Calu3 (cell line): Measurements from ENCODE around the gene LSM14A. TPM values are rescaled to one million over a fixed set of nuclear protein-coding genes. Genes with fewer than 3 reads are reported as not detected.
A peak's percentile ranks its signal among the peaks of the same experiment; 100 is the strongest.

Experiments used
- Bru-seq: library from RNA; stranded (reverse); fragments of 400-500 nt; gene quantifications from one replicate; lab custom pipeline; 2021; lab: Mats Ljungman, UMichigan
- BruChase-seq, 2 experiments: library from RNA; stranded (reverse); fragments of 400-500 nt; gene quantifications; one replicate each; lab custom pipeline; 2021; lab: Mats Ljungman, UMichigan
- BruUV-seq: library from RNA; stranded (reverse); fragments of 400-500 nt; replicated peaks from 2 replicates; lab custom pipeline; 2021; lab: Mats Ljungman, UMichigan
- CTCF ChIA-PET: fragments of 300-600 bp; sonication (Branson Sonifier 250); formaldehyde crosslinking; loops from one replicate; lab custom pipeline; 2022; ENCODE audit warnings: antibody characterized with exemption; lab: Charles Lee
- DNase-seq: peaks from one replicate; pipeline ENCODE4 v3.0.0; 2022
- H3K27ac Mint-ChIP-seq: one replicate; pipeline ENCODE4 v1.8.0; 2022; ENCODE audit warnings: mixed read lengths; ENCODE audit not compliant: unreplicated experiment
- H3K27me3 Mint-ChIP-seq: one replicate; pipeline ENCODE4 v1.8.0; 2022; ENCODE audit warnings: mixed read lengths; ENCODE audit not compliant: unreplicated experiment
- H3K36me3 Mint-ChIP-seq: one replicate; pipeline ENCODE4 v1.8.0; 2022; ENCODE audit warnings: mild to moderate bottlenecking, moderate library complexity, mixed read lengths; ENCODE audit not compliant: insufficient read depth, unreplicated experiment
- H3K4me1 Mint-ChIP-seq: one replicate; pipeline ENCODE4 v1.8.0; 2022; ENCODE audit warnings: mild to moderate bottlenecking, low read depth, mixed read lengths; ENCODE audit not compliant: unreplicated experiment
- H3K4me3 Mint-ChIP-seq: one replicate; pipeline ENCODE4 v1.8.0; 2022; ENCODE audit warnings: mild to moderate bottlenecking, low read depth, moderate library complexity, mixed read lengths; ENCODE audit not compliant: unreplicated experiment
- H3K9me3 Mint-ChIP-seq: one replicate; pipeline ENCODE4 v1.8.0; 2022; ENCODE audit warnings: low read depth, mixed read lengths; ENCODE audit not compliant: unreplicated experiment
- intact Hi-C: fragments of 100-400 bp; cut with micrococcal nuclease; formaldehyde crosslinking; loops from one replicate; pipeline ENCODE4 v1.10.0; 2022; ENCODE audit not compliant: unreplicated experiment
- long read RNA-seq: library from polyadenylated mRNA; stranded (forward); transcript quantifications from one replicate; pipeline ENCODE4 v2.0.0, GENCODE V29; 2022
- total RNA-seq: library from RNA; stranded (reverse); gene quantifications from 2 replicates; pipeline ENCODE4 v1.2.3, GENCODE V29; 2022
- TF ChIP-seq, protein P1 (sequence below): fragments of 200-600 bp; IDR thresholded peaks from one replicate; pipeline ENCODE4 v1.8.0; 2022; ENCODE audit warnings: antibody characterized with exemption; ENCODE audit not compliant: unreplicated experiment

The LSM14A gene
- total RNA-seq (114 and 131 TPM in 2 replicates), Bru-seq, nascent RNA (percentile 96 among the genes with signal in this experiment), BruChase-seq, experiment 1, labeled RNA remaining after a 6-hour chase (percentile 94 among the genes with signal in this experiment), BruChase-seq, experiment 2, labeled RNA remaining after a 2-hour chase (percentile 95 among the genes with signal in this experiment)
- long read RNA-seq, transcript LSM14A-201 (11 exons, 3,424 nt) = minor isoform, 24 of 94 reads
- long read RNA-seq, transcript LSM14A-203 (10 exons, 3,596 nt) = major isoform, 34 of 94 reads
- long read RNA-seq, partial matches to known transcripts = 7 of 94 reads
- long read RNA-seq, other reads (novel, unspliced or antisense) = 28 of 94 reads

DNA sequence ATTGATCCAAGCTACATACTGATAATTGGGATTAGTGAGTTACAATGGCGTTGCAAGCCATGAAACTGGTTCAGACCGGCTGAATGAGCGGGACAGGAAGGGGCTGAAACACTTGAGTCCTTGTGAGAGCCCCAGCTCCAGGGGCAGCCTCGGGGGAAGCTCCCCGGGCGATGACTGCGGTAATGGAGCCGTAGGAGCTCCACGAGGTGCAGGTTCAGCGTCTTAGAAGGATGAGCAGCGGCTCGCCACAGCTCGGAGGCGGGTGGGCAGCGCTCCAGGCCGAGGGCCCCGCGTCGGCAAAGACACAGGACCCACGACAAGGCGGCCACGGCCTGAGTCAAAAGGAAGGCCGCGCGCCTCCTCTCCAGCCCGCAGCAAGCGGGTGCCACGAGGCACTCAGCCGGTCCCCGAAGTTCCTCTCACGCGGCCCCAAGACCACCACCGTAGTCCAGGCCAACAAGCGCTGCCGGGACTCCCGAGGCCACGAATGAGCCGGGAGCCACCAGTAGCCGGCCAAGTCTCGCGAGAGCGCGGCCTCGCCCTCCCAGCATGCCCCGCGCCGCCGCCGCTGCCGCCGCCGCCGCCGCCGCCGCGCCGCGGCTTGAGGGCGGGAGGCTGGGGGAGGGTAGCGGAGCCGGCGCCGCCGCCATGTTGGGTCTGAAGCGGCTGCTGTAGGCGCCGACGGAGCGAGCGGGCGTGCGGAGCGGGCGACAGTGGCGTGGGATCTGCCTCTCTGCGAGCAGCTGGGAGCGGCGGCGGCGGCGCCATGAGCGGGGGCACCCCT, at the start of gene LSM14A:
Gene LSM14A, plus strand, starts transcription at position 628 of the 784 bp plus-strand sequence. Its CDS starts 139 bp downstream, at position 767.
- H3K4me1 Mint-ChIP-seq = peaks cover 21% of the 10 kb centered on the region
- H3K36me3 Mint-ChIP-seq = peaks cover 50% of the 10 kb centered on the region
- TF ChIP-seq, protein P1, sequence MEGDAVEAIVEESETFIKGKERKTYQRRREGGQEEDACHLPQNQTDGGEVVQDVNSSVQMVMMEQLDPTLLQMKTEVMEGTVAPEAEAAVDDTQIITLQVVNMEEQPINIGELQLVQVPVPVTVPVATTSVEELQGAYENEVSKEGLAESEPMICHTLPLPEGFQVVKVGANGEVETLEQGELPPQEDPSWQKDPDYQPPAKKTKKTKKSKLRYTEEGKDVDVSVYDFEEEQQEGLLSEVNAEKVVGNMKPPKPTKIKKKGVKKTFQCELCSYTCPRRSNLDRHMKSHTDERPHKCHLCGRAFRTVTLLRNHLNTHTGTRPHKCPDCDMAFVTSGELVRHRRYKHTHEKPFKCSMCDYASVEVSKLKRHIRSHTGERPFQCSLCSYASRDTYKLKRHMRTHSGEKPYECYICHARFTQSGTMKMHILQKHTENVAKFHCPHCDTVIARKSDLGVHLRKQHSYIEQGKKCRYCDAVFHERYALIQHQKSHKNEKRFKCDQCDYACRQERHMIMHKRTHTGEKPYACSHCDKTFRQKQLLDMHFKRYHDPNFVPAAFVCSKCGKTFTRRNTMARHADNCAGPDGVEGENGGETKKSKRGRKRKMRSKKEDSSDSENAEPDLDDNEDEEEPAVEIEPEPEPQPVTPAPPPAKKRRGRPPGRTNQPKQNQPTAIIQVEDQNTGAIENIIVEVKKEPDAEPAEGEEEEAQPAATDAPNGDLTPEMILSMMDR = no peak
- peaks cover 21% of the 10 kb centered on the region for H3K27me3 Mint-ChIP-seq
- intact Hi-C loops = loop anchor here (2.0 kb wide), 1 partner anchor 47 kb away; no protein-coding TSS in a partner anchor
- peak within 1 kb of the TSS; percentile 89 for H3K4me3 Mint-ChIP-seq
- CTCF ChIA-PET = interaction anchor here (0.6 kb wide), 1 partner anchor 844 kb away, joined by 3 read pairs; no protein-coding TSS in a partner anchor
- peak within 1 kb of the TSS; percentile 81 for H3K27ac Mint-ChIP-seq
- TSS peak; percentile 98 for BruUV-seq
- no peaks in the 10 kb centered on the region for H3K9me3 Mint-ChIP-seq
- peak; percentile 96 for DNase-seq

DNA sequence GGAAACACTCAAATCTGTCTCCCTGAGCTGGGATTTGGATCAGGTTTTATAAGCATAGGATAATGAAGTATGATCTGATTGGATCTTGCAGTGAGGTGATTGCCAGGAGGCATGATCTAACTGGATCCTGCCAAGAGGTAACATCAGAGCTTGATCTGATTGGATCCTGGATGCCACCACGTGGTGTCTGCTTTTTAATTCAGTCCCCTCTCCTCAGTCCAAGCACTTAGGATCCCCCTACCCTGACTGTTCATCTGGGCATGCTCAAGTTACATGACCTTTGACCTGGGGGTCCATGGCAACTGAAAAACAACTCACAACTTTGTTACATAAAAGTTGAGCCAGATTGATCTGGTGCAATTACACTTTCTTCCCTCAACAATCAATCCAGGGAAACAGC, 47.5 kb upstream of the LSM14A start:
- Mint-ChIP-seq H3K4me1 (no peaks in the 10 kb centered on the region), H3K27ac (no peak overlapping the region), H3K4me3 (no peak overlapping the region), H3K27me3 (peaks cover 52% of the 10 kb centered on the region), H3K9me3 (peaks cover 5% of the 10 kb centered on the region), H3K36me3 (no peaks in the 10 kb centered on the region)
- TF ChIP-seq, protein P1 = no peak
- intact Hi-C loops = no loop called here
- BruUV-seq = no TSS peak
- DNase-seq = no peak
- CTCF ChIA-PET = no interaction called here

DNA sequence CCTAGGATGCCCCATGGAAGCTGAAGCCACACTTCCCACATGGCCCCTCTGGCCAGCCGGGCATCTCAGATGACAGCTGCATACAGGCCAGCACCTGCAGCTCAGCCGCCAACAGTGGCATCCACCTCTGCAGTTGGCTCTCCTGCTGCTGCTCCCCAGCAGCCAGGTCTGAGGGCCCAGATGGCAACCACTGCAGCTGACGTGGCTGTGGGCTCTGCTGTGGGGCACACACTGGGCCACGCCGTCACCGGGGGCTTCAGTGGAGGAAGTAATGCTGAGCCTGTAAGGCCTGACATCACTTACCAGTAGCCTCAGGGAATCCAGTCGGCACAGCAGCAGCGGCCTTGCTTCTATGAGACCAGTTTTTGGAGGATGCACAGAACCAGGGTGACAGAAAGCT, 45.3 kb upstream of the LSM14A start:
- TF ChIP-seq, protein P1 = no peak
- H3K27ac Mint-ChIP-seq = no peak overlapping the region
- H3K4me1 Mint-ChIP-seq = no peaks in the 10 kb centered on the region
- peaks cover 5% of the 10 kb centered on the region for H3K9me3 Mint-ChIP-seq
- BruUV-seq = no TSS peak
- peaks cover 46% of the 10 kb centered on the region for H3K27me3 Mint-ChIP-seq
- H3K36me3 Mint-ChIP-seq = no peaks in the 10 kb centered on the region
- intact Hi-C loops = no loop called here
- no peak for DNase-seq
- no peak overlapping the region for H3K4me3 Mint-ChIP-seq
- CTCF ChIA-PET = interaction anchor here (0.6 to 0.9 kb wide), 2 partner anchors 12 to 197 kb away, joined by 3 read pairs; no protein-coding TSS in a partner anchor

DNA sequence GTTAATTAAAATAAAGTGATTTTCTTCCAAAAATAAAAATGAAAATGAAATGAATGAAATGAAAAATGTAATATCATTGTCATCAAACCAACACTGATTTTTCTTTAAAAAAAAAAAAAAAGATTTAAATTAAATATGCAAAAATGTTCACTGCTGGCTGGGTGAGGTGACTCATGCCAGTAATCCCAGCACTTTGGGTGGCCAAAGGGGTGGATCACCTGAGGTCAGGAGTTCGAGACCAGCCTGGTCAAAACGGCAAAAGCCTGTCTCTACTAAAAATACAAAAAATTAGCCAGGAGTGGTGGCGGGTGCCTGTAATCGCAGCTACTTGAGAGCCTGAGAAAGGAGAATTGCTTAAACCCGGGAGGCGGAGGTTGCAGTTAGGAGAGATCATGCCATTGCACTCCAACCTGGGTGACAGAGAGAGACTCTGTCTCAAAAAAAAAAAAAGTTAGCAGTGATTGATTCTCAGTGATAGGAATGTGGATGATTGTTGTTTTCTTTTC, 44.6 kb upstream of the LSM14A start:
- DNase-seq = no peak
- Mint-ChIP-seq H3K36me3 (no peaks in the 10 kb centered on the region), H3K4me1 (no peaks in the 10 kb centered on the region), H3K9me3 (peaks cover 5% of the 10 kb centered on the region), H3K27ac (no peak overlapping the region), H3K27me3 (peaks cover 38% of the 10 kb centered on the region), H3K4me3 (no peak overlapping the region)
- CTCF ChIA-PET = interaction anchor here (0.6 to 0.9 kb wide), 4 partner anchors 11 to 826 kb away, joined by 3 to 5 read pairs (median 3); no protein-coding TSS in a partner anchor
- no TSS peak for BruUV-seq
- TF ChIP-seq, protein P1 = no peak
- intact Hi-C loops = no loop called here
